NOMO-1 treated with DMSO at 0.1 percent for 48 hours (cell line): ENCODE measurements around the gene ASB15.
A peak's percentile ranks its signal among the peaks of the same experiment; 100 is the strongest.

ENCODE experiments used
- DNase-seq: peaks from one replicate; lab custom pipeline; 2025; ENCODE audit not compliant: unreplicated experiment; lab: John Stamatoyannopoulos, UW

ASB15 gene

GRCh38 chr7:123661765-123662164 is 60.1 kb downstream of the ASB15 start:
- no peak for DNase-seq

- no peak for DNase-seq
These were observed 60.7 kb downstream of the ASB15 start for GRCh38 chr7:123662293-123662692.

- no peak for DNase-seq
These were observed 61.1 kb downstream of the ASB15 start for GRCh38 chr7:123662755-123663154.

GRCh38 chr7:123663200-123663599 is 61.6 kb downstream of the ASB15 start:
- no peak for DNase-seq

GRCh38 chr7:123665157-123665556 is 63.5 kb downstream of the ASB15 start:
- no peak for DNase-seq

GRCh38 chr7:123665896-123666295 is 64.3 kb downstream of the ASB15 start:
- no peak for DNase-seq

GRCh38 chr7:123666492-123666891 is 64.9 kb downstream of the ASB15 start:
- no peak for DNase-seq

GRCh38 chr7:123669485-123669884 is 67.9 kb downstream of the ASB15 start:
- DNase-seq: no peak

- DNase-seq: no peak
These were observed 71.6 kb downstream of the ASB15 start for GRCh38 chr7:123673137-123673732.

- no peak for DNase-seq
These were observed 72.3 kb downstream of the ASB15 start for GRCh38 chr7:123673752-123674398.

- DNase-seq: no peak
These were observed 73.0 kb downstream of the ASB15 start for GRCh38 chr7:123674399-123675180.

GRCh38 chr7:123675181-123675473 is 73.5 kb downstream of the ASB15 start:
- DNase-seq: no peak

GRCh38 chr7:123677061-123677715 is 75.6 kb downstream of the ASB15 start:
- no peak for DNase-seq

GRCh38 chr7:123679614-123680013 is 78.0 kb downstream of the ASB15 start:
- DNase-seq: no peak

GRCh38 chr7:123680580-123680979 is 79.0 kb downstream of the ASB15 start:
- DNase-seq: no peak

GRCh38 chr7:123681561-123681960 is 79.9 kb downstream of the ASB15 start:
- no peak for DNase-seq

GRCh38 chr7:123682690-123683089 is 81.1 kb downstream of the ASB15 start:
- DNase-seq: peak; percentile 8

- DNase-seq: no peak
These were observed 85.5 kb downstream of the ASB15 start for GRCh38 chr7:123687161-123687560.

- no peak for DNase-seq
These were observed 86.1 kb downstream of the ASB15 start for GRCh38 chr7:123687727-123688126.
